LHCN-M2 (cell line): ENCODE measurements around the gene SLC8A1. TPM values are rescaled to one million over a fixed set of nuclear protein-coding genes. Genes with fewer than 3 reads are reported as not detected.

Source experiments
- DNase-seq: peaks from one replicate; pipeline ENCODE4 v3.0.0-alpha.2; 2012; ENCODE audit warnings: low read depth
- total RNA-seq: library from RNA; depleted of rRNA; stranded (reverse); fragments of >200 nt; gene quantifications from 2 replicates; pipeline ENCODE4 v1.2.3, GENCODE V29; 2014

SLC8A1 gene
- total RNA-seq, 1 experiment from 2014 or later, result 22.5 TPM

GRCh38 chr2:40115348-40115747, 336.5 kb downstream of the SLC8A1 start:
- no peak for DNase-seq

- DNase-seq, result peak; percentile 13
These were observed 337.9 kb downstream of the SLC8A1 start for GRCh38 chr2:40113997-40114396.

DNA sequence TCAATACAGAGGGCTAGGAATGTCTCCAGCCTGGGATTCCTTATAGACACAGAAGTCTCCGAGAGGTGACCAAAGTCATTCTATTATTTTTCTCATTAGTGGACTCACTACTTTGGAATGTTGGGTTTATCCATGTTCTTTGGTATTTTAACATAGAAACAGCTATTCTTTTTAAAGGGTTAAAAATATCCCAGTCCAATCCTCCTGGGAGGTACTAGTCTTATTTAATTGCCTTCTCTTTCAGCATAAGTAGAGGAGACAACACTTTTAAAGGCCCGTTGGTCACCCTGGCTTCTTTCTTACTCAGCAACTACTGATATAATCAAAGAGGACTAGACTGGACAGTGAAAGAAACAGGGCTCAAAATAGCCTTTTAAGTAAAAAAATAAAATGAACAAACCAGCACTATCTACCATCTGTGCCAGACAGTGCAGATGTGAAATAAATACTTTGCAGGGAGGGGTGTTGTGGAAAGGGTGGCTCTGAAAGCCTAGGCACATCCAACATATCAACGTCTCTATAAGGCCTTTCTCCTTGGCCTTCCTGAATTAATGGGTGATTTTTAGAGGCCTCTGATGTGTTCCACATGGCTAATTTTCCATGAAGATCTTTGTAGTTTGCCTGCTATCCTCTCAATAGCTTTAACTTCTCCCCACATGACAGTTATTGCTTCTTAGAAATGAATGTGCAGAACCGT, 338.5 kb downstream of the SLC8A1 start:
- DNase-seq, result peak; percentile 76

DNA sequence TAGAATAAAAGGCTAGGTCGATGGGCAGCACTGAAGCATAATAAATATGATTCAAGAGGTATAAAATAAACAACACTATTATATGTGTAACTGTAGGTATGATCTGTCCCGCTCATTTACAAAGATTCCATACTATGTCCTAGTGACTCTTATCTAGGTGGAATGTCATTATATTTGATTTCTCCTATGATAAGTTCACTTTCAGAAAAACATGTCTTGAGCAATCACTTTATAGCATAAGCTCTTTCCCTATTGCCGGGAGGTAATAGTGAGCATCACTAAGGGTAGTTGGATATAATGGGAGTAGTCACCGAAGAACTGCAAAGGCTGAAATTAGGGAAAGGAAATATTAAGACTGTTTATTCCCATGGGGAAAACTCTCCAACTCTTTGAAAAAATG, 342.5 kb downstream of the SLC8A1 start:
- no peak for DNase-seq

DNA sequence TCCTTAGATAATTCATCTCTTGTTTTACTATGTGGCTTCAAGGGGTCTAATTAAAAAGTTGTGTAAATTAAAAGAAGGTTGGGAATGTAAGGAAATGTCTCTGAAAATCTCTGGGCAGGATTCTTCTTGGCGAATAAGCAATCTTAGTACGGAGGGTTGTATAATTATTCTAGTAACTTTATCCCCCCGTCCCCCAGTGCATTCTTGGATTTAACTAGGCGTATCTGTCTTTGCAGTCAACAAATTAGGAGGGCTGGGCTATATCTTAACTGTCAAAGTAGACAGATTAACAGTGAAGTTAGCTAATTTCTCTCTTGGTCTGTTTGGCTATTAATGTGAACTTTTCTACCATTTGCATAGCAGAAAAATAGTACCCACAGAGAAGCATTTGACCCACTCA, 343.0 kb downstream of the SLC8A1 start:
- DNase-seq, result no peak

GRCh38 chr2:40106061-40106460, 345.8 kb downstream of the SLC8A1 start:
- peak; percentile 57 for DNase-seq

DNA sequence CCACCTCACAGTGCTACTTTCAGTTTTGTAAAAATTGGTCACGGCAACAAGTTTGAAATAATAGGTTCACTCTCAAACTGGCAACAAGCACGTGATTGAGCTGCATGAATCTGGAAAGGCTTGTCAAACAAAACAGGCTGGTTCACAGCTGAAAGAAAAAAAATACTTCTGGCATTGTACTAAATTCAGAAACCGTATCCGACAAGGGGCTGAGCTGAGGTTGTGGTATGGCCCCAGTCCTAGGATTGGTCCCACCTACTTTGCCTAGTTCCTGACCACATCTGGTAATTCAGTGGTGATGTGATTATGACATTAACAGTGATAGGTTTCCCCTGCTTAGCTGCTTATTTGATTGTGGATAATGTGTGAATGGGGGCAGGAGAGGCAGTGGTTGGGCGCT, 346.3 kb downstream of the SLC8A1 start:
- DNase-seq, result peak; percentile 97

DNA sequence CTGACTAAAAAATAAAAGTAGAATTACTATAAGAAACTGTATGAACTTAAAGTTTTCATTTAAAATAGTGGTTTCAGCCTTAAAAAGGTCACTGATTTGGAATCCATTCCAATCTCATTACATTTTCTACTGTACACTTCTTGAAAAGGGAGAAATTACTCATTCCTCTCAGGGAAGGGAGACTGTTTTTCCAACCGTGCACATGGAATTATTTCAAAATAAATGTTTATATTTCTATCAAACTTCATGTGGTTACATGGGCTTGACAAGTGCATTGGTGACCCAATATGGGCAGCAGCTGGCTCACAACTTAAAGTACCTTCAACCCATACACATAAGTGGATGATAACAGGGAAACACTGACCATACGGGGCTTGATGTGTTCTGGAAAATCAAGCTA, 348.3 kb downstream of the SLC8A1 start:
- DNase-seq, result peak; percentile 85

DNA sequence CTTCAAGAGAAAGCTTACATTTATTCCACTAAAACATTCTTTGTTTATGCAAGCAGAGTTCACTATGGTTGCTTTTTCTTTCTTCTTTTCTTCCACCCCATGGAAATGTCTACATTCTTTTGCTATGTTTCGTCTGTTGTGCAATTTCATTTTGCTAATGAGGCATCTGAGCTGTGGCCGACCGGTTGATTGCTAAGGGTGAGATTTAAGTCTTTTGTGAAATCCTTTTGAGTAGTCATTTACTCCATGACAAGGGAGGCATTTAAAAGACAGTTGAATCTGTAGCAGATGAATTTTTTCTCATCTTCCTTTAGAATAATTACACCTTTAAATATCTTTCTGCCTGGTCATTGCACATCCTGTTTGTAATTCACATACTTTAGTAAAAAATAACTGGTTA, 348.7 kb downstream of the SLC8A1 start:
- DNase-seq, result peak; percentile 75

- peak; percentile 11 for DNase-seq
These were observed 349.4 kb downstream of the SLC8A1 start for GRCh38 chr2:40102447-40102846.

- DNase-seq, result peak; percentile 88
These were observed 350.7 kb downstream of the SLC8A1 start for GRCh38 chr2:40101131-40101575.

- no peak for DNase-seq
These were observed 351.2 kb downstream of the SLC8A1 start for GRCh38 chr2:40100676-40101075.

DNA sequence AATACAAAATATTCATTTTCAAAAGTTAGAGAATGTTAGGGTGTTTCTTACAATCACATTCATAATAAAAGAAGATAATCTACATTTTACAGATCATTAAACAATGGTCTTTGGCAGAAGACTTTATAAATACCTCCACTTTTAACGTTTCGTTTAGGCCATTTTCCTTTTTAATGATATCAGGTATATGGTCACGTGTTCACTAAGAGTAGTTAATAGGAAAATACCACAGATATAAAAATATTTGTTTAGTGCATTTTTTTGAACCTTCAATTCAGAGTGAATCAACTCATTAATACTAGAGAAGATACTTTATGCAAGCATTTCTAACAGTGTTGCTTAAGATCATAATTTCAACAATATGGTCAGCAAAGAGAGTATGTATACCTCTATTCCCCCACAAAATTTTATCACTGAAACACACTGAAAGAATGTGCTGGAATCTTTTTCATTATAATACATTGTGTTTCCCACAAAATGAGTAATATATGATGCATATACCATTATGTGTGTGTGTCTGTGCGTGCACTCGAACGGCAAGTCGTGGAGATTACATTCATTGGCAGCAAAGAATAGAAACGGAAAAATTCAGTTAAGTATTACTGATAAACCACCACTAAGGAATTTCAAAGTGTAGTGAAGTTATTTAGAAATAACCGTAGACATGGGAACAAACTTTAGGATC, 353.0 kb downstream of the SLC8A1 start:
- DNase-seq, result no peak

DNA sequence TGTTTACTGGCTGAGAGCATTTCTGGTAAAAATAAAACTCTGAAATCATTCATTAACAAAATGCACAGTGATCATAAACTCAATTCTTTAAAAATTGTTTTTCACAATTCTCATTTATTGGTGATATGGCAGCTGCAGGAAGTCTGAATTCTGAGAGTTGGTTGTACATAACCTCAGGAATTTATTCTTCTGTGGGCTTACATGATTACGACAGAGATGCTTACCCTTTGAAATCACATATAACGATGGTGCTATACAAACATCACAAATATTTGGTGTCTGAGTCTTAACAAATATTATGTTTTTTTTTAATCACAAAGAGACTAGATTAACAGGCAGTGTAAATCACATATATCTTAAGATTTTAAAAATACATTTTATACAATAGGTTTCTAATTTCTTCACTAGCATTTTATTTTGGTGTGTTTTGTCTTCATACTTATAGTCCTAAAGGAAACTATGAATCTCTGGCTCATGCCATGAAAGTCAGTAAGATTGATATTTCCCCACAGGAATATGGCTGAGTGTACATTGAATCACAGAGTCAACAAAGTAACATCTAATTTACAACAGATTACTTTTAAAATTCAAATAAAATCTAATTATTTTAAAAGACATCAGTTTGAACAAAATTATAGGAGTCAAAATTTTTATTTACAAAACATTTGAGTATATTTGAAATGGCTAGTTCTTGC, 354.1 kb downstream of the SLC8A1 start:
- peak; percentile 95 for DNase-seq

DNA sequence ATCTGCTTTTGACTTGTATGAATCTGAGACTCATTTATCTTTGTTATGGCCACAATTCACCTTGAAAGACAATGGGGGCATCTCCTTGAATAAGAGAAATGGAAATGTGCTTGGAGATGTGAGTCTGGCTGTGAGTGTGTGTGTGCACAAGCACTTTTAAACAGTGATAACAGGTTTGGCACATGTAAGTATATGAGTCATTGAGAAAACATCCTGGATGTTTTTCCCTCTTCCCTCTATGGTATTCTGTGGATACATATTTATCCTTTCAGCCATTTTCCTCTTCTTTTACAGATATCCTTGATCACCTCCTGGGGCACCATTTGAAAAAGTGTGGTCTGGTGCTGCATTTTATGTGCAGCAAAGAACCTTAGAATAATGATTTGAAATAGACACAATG, 355.5 kb downstream of the SLC8A1 start:
- peak; percentile 86 for DNase-seq

GRCh38 chr2:40095000-40095399, 356.9 kb downstream of the SLC8A1 start:
- DNase-seq, result peak; percentile 87

DNA sequence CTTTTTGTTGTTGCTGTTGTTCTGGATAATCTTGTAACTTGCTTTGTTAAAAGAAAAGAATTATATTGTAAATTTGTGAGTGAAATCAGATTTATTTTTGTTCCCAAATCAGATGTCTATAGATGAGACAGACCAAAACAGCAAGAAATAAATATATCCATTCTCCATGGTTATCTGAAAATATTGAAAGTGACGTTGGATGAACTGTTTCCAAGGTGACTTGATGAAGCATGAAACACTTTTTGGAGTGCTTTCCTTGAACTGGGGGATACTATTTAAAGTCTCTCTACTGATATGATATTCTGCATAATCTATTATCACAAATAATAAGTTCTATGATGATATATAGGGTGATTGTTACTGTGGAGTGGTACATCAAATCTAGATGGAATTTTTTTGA, 357.4 kb downstream of the SLC8A1 start:
- no peak for DNase-seq

DNA sequence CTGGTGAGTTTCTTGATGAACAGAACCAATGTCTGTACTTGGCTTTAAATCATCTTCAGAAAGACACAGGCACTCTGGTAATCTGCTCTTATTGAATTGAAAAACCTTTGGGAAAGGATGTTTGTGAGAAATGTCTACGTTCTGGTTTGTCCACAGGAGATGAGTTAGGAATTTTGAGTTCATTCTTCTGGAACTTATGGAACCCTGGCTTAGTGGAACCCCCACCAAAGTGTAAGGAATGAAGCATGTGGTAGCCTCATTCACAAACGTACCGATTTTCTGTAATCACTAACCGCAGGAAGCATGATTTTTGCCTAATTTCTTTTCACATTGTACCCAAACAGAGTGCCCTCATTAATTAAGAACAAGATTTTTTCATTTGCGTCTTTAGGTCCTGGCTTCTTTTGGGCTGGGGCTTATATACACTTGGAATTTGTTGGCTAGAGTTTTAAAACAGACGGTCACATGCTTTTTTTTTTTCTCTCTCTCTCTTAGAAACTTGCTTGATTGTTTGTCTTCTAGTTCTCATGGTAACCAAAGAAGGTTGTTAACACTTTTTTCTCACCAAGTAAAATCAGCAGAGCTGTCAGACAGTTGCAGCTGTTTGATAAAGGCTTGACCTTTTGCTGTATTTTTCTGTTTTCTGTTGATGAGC, 358.7 kb downstream of the SLC8A1 start:
- peak; percentile 98 for DNase-seq

DNA sequence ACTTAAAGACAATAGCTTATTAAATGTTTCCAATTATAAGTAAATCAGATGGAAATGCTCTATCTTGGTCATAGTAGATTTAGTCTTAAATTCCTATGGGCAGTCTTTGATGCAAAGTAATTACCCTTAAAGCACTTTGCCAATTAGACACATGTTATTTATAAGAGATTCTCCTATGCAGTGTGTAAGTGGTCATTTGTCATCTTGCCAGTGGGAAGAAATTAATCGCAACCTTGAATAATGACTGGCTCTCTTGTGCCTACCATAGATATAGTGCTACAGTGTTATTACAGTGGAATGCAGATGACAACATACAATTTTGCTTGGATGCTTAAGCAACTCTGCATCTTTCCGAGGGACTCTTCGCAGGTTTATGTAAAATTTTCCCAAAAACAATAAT, 361.8 kb downstream of the SLC8A1 start:
- no peak for DNase-seq

- no peak for DNase-seq
These were observed 364.0 kb downstream of the SLC8A1 start for GRCh38 chr2:40087927-40088326.

GRCh38 chr2:40087434-40087833, 364.5 kb downstream of the SLC8A1 start:
- DNase-seq, result peak; percentile 6

GRCh38 chr2:40085786-40086185, 366.1 kb downstream of the SLC8A1 start:
- no peak for DNase-seq
